Thyroid gland (tissue), 4 donors: ENCODE data around the gene COL26A1.

Experiments
- CTCF ChIP-seq, 6 experiments: fragments of 200-600 bp in 3 of 6; fragments of 450-650 bp in 3 of 6; sonication (generic) in 3 of 6; IDR thresholded peaks; one replicate each; pipeline ENCODE4 v1.5.1; 2016 to 2019; ENCODE audit warnings: antibody characterized with exemption in 6 of 6, mild to moderate bottlenecking in 2 of 6, inconsistent platforms in 1 of 6, moderate library complexity in 1 of 6
- POLR2A ChIP-seq, 2 donors: fragments of 450-650 bp; IDR thresholded peaks; one replicate each; pipeline ENCODE4 v1.6.1; 2017; ENCODE audit warnings: antibody characterized with exemption in 2 of 2, mild to moderate bottlenecking in 2 of 2, moderate library complexity in 1 of 2

DNA sequence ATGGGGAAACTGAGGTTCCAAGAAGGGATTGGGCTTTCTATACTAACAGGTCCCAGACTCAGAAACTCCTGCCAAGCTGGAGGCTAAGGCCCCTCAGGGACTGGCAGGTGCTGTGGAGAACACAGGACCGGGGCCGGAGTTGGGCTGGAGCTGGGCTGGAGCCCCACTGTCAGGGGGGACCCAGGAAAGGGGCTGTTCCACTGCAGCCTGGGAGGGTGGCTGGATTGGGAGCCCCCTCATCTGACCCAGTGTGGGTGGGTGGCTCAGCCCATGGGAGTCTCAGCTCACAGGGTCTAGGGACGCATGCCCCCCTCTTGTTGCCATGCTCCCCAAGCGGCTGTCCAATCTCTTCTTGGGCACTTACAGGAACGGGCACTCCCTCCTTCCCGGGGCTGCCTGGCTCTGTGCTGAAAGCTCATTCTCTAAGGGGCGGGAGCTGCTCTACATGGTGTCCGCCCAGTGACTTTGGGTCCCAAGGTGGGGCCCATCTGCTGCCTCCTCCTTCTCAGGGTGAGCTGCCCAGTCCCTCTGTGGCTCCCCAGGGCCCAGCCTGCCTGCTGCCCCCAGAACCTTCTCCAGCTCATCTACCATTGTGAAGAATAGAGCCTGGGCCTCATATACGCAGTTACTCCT, 139.9 kb downstream of the COL26A1 start:
- TF ChIP-seq CTCF (IDR thresholded peaks at IDR 0.05) (no peak), POLR2A (IDR thresholded peaks at IDR 0.05) (no peak)
